ENCODE measurements around the gene DNAJC27. TPM values are rescaled to one million over a fixed set of nuclear protein-coding genes. Genes with fewer than 3 reads are reported as not detected.

DNAJC27 gene
- total RNA-seq, 1 donor from 2014 or later: 5.5 TPM

GRCh38 chr2:24912523-24912922, 59.2 kb downstream of the DNAJC27 start:
- intact Hi-C loops (cut with micrococcal nuclease): no loop called here

GRCh38 chr2:24910245-24910644, 61.5 kb downstream of the DNAJC27 start:
- intact Hi-C loops (cut with micrococcal nuclease): no loop called here

DNA sequence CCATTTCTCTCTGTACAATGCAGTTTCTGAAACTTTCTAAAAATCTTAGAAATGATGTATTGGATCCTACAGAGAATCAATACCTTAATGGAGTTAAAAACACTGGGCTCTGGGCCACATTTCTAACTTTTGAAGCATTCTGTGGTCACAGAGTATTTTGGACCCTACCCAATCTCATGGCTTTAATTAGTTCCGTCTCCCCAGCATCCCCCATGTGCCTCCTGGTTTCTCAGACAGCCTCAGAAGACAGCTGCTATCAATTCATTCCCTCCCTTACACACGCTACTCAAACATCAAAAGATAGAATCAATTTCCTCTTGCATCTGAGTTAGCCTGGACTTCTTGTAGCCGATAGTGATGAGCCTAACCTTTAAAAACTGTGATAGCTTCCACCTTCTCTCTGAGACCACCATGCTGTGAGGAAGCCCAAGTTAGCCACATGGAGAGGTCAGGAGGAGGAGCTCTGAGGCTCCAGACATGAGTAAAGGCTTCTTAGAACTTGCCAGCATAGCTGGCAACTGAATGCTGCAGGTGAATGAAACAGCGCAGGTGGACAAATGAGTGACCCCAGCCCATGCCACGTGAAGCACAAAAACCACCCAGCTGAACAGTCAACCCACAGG, 62.1 kb downstream of the DNAJC27 start:
- intact Hi-C loops (cut with micrococcal nuclease): no loop called here

- intact Hi-C loops (cut with micrococcal nuclease): no loop called here
Measured at GRCh38 chr2:24908461-24908901, 63.3 kb downstream of the DNAJC27 start.

GRCh38 chr2:24907116-24907515, 64.6 kb downstream of the DNAJC27 start:
- intact Hi-C loops (cut with micrococcal nuclease): no loop called here

GRCh38 chr2:24906466-24906865, 65.3 kb downstream of the DNAJC27 start:
- intact Hi-C loops (cut with micrococcal nuclease): no loop called here

DNA sequence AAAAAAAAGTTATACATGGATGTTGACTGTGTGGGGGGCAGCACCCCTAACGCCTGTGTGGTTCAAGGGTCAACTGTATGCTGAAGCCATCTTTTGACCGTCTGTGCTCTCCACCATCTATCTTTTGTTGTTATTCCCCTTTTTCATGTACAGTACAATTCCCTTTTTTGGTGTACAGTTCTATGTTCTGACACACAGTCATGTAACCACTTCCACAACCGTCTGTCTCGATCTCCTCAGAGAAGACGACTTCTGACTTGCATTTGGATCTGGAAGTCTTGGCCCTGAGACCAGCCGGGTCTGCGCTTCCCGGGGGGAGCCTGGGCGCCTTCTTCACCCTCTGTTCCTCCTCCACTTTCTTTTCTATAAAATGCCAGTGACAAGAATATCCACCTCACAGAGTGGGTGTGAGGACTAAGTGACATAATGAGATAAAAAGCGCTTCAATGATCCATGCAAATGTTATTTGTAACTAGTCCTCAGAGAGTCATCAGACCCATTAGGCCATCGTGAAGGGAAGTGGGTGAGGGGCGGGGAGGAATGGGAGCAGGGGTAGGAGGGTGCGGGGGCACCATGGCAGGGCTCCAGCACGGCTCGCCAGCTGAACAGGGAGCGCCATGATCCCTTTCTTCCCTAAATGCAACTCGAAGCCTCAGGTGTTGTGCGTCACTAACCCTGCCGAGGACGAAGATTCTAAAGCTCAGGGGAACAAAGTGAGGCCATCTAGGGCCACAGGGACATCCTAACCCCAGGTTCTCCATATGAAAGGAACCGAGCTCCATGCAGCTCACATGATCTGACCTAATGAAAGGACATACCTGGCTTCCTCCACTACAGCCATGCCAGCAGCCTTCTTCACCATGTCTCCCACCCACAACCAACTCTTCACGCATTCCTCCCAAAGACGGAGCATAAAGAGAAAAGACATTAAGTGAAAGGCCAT, 68.3 kb downstream of the DNAJC27 start:
- intact Hi-C loops (cut with micrococcal nuclease): no loop called here

GRCh38 chr2:24899361-24899910, 72.3 kb downstream of the DNAJC27 start:
- intact Hi-C loops (cut with micrococcal nuclease): no loop called here

- intact Hi-C loops (cut with micrococcal nuclease): no loop called here
Measured at GRCh38 chr2:24898122-24899109, 73.3 kb downstream of the DNAJC27 start.

- intact Hi-C loops (cut with micrococcal nuclease): no loop called here
Measured at GRCh38 chr2:24894750-24895149, 77.0 kb downstream of the DNAJC27 start.

- intact Hi-C loops (cut with micrococcal nuclease): no loop called here
Measured at GRCh38 chr2:24893934-24894333, 77.8 kb downstream of the DNAJC27 start.

Other genes starting within 250 kb of the DNAJC27 start
- gene PTRHD1, start 178.6 kb downstream of the DNAJC27 start, total RNA-seq: 24.0 and 25.0 TPM in 2 replicates
- 39.3 and 41.9 TPM in 2 replicates for gene CENPO, start 178.5 kb downstream of the DNAJC27 start, total RNA-seq
- gene ADCY3, start 51.7 kb downstream of the DNAJC27 start, total RNA-seq: 40.6 and 43.0 TPM in 2 replicates
- gene EFR3B, start 70.1 kb upstream of the DNAJC27 start, total RNA-seq: 0.07 TPM in 2 replicates
- 3.4 and 4.6 TPM in 2 replicates for gene POMC, start 196.6 kb upstream of the DNAJC27 start, total RNA-seq